GM20000 (cell line): ENCODE measurements around the gene SYCP1.
"Not testable (repeated sequence)": the region's sequence is repeated elsewhere in the genome, so short reads cannot be mapped to it uniquely, and the experiment has no call there.

Experiments
- DNase-seq: peaks from one replicate; pipeline ENCODE4 v3.0.0; 2012; ENCODE audit warnings: low spot score
- TF ChIP-seq, protein P1 (sequence below): IDR thresholded peaks from 2 replicates; pipeline ENCODE4 v1.5.1; 2012; ENCODE audit warnings: mild to moderate bottlenecking, control low read depth; ENCODE audit errors: extremely low read depth, missing control alignments

SYCP1 gene, protein sequence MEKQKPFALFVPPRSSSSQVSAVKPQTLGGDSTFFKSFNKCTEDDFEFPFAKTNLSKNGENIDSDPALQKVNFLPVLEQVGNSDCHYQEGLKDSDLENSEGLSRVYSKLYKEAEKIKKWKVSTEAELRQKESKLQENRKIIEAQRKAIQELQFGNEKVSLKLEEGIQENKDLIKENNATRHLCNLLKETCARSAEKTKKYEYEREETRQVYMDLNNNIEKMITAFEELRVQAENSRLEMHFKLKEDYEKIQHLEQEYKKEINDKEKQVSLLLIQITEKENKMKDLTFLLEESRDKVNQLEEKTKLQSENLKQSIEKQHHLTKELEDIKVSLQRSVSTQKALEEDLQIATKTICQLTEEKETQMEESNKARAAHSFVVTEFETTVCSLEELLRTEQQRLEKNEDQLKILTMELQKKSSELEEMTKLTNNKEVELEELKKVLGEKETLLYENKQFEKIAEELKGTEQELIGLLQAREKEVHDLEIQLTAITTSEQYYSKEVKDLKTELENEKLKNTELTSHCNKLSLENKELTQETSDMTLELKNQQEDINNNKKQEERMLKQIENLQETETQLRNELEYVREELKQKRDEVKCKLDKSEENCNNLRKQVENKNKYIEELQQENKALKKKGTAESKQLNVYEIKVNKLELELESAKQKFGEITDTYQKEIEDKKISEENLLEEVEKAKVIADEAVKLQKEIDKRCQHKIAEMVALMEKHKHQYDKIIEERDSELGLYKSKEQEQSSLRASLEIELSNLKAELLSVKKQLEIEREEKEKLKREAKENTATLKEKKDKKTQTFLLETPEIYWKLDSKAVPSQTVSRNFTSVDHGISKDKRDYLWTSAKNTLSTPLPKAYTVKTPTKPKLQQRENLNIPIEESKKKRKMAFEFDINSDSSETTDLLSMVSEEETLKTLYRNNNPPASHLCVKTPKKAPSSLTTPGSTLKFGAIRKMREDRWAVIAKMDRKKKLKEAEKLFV

DNA sequence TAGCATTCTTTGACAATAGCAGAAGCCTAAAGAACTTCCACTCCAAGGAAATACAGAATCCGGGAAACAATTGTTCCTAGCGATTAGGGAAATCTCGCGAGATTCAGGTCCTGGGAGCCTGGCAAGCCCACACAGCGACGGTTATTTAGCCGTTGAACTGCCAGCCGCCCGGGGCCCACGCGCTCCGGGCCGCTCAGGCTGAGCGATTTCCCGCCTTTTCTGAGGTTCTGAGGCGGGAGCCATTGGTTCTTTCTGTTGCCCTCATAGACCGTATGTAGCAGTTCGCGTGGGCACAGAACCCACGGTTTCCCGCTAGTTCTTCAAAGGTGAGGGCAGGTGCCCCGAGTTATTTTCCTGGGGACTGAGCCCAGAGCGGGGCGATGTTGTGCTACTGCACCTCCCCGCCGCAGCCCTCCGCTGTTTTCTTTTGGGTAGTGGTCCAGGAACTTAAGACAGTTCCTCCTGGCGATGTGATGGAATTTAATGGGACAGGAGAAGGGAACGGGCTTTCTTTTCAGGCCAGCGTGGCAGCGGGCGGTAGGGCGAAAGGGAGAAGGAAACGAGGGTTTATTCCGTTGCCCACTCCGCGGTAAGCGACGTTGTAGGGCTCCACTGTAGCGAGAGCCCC, at the start of gene SYCP1:
Gene SYCP1, plus strand, starts transcription at position 171 of the 628 bp plus-strand sequence. CDS start 602 bp downstream, outside the sequence.
- DNase-seq: no peak

DNA sequence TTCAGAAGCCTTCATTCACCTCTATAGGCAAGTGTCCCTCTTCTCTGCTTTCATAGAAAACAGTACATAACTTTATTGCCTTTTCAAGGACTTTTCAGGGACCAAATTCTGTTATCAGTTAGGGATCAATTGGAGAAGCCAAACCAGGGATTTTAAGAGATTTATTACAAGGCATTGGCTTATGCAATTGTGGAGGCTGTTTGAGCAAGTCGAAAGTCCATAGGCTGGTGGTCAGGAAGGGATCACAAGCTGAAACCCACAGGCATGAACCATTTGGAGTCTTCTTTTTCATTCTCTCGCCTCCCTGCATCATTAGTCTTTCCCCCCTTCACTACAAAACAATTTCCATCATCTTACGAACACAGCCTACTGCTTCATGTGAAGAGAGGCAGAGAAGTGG, 34.8 kb upstream of the SYCP1 start:
- TF ChIP-seq, protein P1, sequence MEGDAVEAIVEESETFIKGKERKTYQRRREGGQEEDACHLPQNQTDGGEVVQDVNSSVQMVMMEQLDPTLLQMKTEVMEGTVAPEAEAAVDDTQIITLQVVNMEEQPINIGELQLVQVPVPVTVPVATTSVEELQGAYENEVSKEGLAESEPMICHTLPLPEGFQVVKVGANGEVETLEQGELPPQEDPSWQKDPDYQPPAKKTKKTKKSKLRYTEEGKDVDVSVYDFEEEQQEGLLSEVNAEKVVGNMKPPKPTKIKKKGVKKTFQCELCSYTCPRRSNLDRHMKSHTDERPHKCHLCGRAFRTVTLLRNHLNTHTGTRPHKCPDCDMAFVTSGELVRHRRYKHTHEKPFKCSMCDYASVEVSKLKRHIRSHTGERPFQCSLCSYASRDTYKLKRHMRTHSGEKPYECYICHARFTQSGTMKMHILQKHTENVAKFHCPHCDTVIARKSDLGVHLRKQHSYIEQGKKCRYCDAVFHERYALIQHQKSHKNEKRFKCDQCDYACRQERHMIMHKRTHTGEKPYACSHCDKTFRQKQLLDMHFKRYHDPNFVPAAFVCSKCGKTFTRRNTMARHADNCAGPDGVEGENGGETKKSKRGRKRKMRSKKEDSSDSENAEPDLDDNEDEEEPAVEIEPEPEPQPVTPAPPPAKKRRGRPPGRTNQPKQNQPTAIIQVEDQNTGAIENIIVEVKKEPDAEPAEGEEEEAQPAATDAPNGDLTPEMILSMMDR: no peak
- DNase-seq: no peak

More for the DNA sequence above, at the start of gene SYCP1:
- TF ChIP-seq, protein P1: no peak

DNA sequence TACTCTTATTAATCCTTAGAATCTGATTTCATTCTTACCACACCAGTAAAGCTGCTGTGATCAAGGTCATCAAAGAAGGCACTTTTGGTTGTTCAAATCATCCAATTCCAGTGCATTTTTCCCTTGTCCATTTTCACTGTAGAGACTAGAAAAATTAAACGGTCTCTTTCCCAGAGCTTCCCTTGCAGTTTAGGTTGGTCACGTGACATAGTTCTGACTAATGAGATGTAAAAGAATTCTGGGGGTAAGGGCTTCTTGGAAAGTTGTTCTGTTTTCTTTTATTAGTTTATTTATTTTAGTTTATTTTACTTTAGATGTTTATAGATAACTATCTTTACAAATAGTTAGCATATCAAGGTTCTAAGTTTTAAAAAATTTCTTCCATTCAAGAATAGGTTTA, 34.3 kb upstream of the SYCP1 start:
- TF ChIP-seq, protein P1: no peak
- no peak for DNase-seq

DNA sequence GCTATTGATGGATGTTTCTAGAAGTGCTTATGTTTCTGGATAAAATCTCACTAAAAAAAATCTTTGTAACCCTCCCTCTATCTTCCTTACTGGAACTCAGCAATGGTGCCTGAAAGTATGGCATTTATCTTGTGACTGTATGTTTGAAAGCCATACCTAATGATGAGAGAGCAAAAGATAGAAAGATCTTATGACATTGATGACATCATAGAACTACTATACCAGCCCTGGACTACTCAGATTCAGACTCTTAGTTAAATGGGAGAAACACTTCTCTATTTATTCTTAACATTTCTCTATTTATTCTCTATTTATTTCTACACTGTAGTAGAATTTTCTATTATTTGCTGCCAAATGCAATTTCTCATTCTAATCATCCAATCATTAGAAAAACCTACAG, 32.7 kb upstream of the SYCP1 start:
- DNase-seq: no peak
- TF ChIP-seq, protein P1: no peak

DNA sequence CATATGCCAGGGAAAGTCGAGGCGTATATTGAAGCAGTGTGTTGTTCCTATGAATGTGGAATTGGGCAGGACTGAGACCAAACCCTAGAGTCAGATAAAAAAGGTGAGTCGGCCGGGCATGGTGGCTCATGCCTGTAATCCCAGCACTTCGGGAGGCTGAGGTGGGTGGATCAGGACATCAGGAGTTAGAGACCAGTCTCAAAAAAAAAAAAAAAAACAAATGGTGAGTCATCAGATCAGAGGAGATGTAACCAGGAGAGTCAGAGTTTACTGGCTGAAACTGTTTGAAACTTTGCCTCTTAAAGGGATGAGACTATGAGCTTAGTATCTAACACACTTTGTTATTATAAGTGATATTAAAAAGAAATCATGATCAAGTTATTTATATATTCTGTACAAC, 26.4 kb upstream of the SYCP1 start:
- TF ChIP-seq, protein P1: no peak

DNA sequence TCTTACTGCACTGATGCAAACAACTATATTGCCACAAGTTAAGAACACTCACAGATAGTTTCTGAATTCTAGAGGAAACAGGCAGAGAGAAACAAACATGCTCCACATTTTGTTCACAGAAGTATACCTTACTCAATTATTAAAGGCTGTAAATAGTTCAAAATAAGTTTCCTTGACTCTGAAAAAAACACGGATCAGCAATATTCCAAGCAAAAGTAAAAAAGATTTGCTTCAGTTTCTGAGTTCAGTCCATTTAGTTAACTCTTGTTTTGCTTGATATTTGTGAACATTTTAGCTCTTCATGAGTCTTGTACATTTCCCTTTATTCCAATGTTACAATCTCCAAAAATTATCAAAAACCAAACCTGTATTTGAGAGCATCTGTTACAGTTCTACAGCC, 24.6 kb upstream of the SYCP1 start:
- DNase-seq: not testable (repeated sequence)

More for the DNA sequence above, 26.4 kb upstream of the SYCP1 start:
- no peak for DNase-seq

DNA sequence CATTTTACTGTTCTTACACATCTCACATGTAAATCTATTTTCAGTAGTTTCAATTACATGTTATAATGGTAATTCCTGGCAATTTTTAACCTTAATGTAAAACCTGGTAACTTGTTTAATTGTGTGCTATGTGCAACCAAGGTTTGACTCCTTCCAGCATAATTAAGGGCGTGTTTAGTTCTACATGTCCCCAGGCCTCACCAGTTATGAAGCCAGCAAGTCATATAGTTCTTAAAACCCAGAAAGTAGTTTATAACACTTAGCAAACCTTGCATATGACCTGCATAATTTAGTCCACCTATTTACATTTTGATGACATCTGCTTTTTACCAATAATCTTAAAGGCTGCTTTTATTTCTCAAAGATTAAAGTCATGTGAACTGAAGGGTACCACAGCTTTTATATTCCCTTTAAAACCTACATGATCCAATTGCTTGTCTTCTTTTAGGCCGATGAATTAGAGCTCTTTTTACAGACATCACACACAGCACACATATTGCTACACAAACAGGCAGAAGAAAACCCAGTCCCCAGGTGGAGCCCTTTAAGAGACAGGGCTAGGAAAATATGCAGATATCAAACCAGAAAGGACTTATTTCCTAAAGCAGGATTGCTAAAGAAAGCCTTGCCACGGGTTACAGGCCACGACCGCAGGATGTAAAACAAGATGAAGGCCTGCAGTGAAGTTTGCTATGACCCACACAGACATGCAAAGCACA, 23.2 kb upstream of the SYCP1 start:
- DNase-seq: no peak
- TF ChIP-seq, protein P1: no peak
